Measurements from ENCODE around the gene PTEN.

Gene PTEN

DNA sequence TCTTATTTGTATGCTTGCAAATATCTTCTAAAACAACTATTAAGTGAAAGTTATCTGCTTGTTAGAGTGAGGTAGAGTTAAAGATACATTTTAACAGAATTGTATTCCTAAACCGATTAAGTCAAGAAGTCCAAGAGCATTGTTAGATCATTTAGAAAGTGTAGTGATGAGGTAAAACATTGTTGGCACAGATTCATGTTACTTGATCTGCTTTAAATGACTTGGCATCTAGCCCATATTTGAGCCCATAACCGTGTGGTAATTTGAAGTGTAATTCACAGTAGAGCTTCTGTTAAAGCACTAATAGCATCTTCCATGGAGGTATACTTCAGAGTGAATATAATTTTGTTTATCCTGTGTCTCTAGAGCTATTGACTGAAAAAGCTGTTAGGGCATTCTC lies 62.1 kb downstream of the PTEN start:
- DNase-seq, result peak; percentile 63

DNA sequence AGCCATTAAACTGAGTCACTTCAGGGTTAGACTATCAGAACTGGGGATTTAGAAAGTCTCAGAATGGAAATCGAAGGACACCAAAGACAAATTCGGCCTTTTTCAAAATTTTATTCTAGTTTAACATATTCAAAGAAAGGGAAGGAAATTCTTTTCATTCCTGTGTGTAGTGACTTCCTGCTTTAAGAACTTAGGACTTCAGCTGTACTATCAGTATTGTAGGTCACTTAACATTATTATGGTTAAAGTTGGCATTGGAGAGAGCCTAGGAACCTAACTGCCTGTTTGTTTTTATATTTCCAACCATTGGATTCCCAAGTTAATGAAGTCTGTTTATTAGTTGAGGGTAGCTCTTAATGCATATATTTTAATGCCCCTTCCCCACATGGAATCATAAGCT lies 63.7 kb downstream of the PTEN start:
- no peak for DNase-seq

DNA sequence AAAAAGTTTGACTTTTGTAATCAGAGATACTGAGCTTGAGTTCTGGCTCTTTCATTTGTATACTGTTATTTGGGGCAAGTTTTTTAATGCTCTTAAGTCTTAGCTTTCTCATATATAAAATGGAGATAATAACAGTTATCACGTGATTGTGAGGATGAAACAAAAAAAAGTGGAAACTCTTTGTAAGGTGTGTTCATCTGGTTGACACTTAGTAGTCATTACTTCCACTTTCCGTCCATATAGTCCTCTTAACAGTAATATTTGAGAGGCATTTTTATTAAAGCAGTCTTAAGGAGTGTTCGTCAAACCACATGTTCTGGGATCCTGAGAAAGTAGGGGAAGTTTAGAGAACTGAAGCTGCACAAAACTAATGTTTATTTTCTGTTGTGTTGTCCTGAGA lies 65.6 kb downstream of the PTEN start:
- no peak for DNase-seq

DNA sequence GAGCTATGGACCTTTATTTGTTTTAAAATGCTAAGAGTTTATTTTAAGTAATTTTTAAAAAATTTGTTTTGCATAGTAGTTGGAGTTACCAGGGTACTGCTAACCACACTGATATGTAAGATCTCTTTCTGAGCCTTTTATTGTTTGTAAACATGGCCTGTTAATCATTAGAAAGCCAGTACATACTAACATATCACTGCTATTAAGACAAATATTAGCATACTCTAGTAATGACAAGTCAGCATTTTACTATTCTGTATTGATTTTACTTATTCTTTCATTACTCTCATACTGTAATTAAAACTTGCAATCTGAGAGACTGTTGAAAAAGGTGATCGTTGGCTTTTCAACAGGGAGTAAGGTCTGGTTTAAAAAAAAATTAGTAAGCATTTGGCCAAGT lies 66.7 kb downstream of the PTEN start:
- DNase-seq, result no peak

DNA sequence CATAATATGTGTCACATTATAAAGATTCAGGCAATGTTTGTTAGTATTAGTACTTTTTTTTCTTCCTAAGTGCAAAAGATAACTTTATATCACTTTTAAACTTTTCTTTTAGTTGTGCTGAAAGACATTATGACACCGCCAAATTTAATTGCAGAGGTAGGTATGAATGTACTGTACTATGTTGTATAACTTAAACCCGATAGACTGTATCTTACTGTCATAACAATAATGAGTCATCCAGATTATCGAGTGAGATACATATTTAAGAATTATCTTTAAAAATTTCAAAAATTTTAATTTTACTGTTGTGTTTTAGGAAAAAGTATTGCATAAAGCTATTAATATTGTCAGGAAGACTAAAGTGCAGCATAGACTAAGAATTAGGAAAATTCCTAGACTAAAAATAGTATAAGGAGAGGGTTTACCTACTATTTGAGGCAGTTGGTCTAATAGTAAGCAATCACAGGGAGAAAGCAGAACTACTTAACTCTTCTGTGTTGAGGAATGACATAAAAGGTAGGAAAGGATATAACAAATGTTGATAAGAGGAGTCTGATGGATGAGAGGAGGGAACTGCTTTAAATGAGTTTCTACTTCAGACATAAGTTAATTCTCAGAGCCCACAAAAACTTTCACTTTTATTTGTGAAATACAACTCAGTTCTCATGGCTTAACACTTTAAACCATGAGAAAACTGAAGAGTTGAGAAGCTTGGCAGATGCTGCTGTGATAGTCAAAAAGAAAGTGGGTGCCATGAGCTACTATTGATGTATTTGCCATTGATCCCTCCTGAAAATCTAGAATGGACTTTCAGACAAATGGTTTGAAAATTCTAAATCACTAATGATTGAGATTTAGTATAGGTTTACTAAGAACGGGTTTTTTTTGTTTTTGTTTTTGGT lies 67.8 kb downstream of the PTEN start:
- no peak for DNase-seq

DNA sequence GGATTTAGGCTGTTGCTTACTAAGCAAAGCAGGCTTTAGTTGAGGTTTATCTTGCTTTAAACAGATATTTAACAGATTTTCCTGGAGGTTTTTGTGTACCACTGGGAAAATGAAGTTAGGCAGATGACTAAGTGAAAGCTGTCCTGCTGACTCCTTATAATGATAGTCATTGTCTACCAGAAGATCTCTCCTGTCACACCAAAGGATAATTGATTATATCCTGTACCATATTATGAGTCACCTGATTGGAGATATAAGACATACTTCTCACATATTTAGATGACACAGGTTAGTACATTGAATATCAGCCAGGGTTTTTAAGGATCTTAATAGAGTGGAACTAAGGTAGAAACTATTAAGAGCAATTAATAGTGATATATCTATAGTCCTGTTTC lies 68.4 kb downstream of the PTEN start:
- DNase-seq, result no peak

DNA sequence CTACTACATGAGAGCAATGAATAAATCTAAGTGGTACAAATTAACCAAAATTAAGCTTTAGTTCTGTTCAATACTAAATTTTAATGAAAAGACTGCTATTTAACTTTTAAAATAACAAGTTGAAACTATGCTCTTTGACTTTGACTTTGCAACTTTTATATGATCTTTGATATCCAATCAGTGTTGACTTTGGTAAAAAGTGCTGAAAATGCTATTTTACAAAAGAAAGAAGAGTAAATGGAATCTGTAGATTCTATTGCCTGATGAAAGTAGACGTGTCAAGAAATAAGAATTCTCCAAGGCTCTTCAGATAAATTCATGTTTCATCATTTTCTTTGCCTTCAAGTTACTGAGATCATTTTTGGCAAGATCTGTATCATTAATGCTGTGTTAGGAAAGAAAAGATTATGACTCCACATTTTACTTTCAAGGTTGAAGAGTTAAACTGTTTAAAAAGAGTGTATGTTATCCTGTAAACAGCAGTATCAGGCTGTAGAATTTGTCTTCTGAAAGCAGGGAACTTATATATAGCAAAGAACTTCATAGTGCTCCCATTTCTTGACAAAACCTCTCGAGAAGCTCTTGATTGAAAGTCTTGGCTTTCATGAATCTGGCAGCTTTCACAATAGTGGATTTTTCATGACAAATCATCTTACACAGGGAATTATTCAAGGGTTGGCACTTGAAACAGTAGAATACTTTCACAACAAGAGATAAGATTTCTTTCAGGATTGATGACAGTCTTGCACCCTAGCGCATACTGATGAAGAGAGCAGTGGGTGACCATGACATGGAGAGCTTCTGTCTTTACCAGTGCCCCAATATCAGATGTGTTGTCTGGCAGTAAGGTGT lies 72.1 kb downstream of the PTEN start:
- no peak for DNase-seq

DNA sequence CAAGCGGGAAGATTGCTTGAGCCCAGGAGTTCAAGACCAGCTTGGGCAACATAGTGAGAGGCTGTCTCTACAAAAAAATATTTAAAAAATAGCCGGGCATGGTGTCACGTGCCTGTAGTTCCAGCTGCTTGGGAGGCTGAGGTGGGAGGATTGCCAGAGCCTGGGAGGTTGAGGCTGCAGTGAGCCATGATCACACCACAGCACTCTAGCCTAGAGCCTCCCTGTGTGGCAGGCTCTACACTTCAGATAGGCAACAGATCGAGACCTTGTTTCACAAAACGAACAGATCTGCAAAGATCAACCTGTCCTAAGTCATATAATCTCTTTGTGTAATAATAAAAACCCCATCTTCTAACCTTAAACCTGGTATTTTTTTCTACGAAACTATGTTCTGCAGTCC lies 76.8 kb downstream of the PTEN start:
- no peak for DNase-seq

DNA sequence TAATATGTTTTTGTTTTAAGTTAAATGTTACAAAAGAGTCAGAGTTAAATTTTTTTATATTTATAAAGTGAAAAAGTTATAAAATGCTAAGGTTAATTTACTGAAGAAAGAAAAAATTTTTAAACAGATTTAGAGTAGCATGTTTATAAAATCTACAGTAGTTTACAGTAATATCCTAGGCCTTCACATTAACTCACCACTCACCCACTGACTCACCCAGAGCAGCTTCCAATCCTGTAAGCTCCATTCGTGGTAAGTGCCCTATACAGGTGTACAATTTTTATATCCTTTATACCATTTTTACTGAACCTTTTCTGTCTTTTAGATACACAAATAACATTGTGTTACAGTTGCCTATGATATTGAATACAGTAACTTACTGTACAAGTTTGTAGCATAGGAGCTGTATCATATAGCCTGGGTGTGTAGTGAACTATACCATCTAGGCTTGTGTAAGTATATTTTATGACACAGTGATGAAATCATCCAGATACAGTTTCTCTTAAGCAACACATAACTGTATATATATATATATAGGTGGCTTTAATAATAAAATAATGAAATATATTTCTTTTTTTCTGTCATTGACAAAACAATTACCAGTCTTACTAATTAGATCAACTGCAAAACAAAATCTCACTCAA lies 79.6 kb downstream of the PTEN start:
- DNase-seq, result no peak

DNA sequence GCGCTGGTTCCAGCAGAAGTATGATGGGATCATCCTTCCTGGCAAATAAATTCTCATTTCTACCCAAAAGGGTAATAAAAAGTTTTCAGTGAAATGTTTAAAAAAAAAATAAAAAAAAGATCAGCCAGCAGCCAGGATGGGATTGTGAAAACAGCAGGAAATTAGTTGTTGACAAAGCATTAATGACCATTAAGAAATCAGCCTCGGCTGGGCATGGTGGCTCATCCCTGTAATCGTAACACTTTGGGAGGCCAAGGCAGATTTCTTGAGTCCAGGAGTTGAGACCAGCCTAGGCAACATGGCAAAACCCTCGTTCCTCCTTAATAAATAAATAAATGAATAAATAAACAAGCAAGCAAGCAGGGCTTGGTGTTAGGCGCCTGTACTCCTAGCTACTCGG lies 82.6 kb downstream of the PTEN start:
- DNase-seq, result no peak

DNA sequence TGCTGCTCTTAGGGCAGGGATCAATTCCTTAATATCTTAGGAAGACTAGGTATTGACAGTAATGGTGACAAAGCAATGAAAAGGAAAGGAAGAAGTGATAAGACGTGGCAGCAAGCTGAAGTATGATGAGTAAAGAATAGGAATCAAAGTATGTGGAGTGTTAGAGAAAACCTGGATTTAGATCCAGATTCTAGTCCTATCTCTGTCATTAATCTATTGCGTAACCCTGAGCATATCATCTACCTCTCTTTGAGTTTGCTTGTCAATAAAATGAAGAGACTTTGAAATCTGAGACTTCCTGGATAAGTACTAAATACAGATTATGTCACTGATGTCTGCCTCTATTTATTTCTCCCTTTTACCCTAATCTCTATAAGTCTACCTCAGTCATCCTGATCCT lies 89.2 kb downstream of the PTEN start:
- DNase-seq, result peak; percentile 39

DNA sequence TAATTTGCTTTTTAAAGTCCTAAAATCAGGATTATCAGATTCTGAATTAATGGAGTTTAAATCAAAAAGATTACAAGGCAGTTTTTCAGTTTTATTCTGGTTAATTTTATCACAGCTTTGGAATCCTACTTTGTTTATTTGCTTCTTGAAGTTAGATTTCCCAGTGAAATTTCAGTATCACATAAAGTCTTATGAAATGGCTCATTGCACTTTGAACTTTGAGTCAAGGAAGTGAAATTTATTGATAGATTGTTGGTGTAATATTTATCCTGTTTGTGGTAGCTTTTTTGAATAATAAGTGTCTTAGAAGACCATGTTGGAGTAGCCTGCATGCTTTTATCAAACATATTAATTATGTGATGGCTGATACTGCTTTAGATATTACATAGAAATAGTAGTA lies 92.6 kb downstream of the PTEN start:
- DNase-seq, result no peak

DNA sequence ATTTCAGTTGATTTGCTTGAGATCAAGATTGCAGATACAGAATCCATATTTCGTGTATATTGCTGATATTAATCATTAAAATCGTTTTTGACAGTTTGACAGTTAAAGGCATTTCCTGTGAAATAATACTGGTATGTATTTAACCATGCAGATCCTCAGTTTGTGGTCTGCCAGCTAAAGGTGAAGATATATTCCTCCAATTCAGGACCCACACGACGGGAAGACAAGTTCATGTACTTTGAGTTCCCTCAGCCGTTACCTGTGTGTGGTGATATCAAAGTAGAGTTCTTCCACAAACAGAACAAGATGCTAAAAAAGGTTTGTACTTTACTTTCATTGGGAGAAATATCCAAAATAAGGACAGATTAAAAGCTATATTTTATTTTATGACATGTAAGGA lies 94.3 kb downstream of the PTEN start:
- no peak for DNase-seq

DNA sequence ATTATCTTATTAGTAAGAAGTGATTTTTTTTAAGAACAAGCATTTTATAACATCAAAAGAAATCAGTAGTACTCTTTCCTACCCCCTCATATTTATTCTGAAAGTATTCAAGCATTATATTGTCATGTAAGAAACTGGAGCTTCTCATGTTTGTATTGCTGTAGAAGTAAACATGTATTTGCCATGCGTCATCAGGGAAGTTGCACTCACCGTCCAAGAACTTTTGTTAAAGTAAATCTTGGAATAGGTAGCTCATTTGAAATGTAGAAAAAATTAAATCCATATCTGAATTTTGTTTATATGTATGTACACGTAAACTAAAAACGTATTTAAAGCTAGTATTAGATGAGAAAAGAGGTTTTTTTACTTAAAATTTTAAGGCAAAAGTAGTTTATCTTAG lies 96.8 kb downstream of the PTEN start:
- DNase-seq, result no peak

DNA sequence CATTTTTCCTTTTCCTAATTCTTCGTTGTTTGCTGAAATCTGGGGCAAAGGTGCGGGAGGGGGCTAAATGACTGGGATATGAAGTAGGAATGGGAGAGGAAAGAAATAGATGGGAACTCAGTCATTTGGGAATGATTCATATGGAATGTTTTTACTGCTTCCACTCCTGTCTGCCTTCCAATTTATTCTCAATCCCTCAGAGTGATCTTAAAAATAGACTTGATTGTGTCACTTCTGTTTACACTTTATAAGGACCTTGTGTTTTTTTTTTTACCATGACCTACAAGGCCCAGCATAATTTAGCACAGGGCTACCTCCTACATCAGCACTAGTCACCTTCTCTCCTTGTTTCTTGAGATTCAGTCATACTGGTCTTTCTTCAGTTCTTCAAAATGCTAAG lies 97.9 kb downstream of the PTEN start:
- DNase-seq, result no peak

DNA sequence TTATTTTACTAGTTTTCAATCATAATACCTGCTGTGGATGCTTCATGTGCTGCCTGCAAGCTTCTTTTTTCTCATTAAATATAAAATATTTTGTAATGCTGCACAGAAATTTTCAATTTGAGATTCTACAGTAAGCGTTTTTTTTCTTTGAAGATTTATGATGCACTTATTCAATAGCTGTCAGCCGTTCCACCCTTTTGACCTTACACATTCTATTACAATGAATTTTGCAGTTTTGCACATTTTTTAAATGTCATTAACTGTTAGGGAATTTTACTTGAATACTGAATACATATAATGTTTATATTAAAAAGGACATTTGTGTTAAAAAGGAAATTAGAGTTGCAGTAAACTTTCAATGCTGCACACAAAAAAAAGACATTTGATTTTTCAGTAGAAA lies 103.0 kb downstream of the PTEN start:
- DNase-seq, result no peak

DNA sequence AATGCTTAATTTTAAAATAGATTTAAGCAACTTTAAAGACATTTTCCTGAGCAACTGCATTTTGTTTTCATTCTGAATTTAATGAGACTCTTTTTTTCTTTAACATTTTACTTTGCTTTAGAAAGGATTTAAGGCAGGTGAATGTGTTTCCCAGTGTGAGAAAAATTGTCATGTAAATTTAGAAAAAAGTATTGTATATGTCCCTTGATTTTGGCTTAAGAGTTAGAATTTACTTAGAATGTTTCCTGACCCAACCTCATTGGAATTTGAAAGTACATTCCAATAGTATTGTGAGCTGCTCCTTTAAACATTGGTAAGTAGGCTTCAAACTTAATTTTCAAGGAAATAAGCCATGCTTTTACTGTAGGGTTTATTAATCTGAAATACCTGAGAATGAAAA lies 110.2 kb downstream of the PTEN start:
- no peak for DNase-seq

DNA sequence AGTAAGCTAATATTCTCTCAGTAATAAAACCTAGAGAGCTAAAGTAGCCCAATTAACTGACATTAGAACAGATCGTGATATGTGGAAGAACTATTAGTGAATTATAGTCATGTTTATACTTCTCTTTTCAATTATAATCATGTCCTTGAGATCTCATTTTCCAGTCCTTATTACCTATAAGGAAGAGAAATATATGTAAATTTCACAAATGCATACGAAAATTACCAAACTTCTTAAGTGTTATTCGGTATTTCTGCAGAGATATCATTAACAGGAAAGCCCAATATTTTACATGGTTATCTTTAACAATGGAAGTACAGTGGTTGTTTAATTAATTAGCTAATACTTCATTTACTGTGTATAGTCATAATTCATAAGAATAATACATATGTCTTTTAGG lies 110.7 kb downstream of the PTEN start:
- DNase-seq, result no peak

DNA sequence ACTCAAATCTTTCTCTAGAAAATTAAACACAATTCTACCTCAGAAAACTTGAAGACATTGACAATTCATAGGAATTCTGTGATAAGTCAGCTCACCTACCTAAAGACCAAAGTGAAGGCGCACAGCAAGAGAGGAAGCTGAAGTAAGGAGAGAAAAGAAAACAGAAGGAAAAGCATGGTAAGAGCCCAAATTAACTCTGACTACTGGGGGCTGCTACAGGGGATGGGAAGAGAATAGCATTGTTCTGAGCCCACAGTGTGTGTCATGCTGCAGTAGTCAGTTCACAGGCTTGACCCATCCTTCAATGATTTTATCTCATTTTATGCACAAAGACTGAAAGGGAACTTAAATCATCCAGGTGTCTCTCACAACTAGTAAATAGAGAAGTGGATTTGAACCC lies 111.3 kb downstream of the PTEN start:
- DNase-seq, result no peak

DNA sequence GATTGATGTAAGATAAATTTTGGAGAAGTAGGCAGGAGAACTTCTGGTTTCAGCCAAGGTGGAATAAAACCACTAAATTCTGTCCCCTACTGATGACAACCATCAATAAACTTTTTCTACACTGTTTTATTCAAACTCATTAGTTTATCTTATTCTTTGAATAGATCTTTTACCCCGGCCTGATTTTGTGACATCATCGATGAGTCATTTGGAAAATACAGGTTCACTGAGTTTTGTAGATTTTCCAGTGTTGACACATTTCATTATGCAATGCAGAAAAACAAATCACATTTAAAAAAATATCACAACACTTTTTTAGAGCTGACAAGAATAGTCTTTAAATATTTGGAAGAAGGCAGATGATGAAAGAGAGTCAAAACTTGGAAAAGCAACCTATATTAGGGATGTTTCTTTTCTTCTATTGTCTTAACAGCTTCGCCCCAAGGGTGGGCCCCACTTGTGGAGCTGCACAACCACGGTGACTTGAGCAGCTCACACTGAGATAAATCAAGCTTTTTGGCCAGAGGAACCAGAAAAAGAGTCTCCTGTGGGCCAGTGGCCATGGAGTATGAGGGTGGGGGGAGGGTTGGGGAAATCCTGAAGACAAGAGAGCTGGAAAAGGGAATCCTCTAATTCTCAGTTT lies 112.8 kb downstream of the PTEN start:
- DNase-seq, result no peak

DNA sequence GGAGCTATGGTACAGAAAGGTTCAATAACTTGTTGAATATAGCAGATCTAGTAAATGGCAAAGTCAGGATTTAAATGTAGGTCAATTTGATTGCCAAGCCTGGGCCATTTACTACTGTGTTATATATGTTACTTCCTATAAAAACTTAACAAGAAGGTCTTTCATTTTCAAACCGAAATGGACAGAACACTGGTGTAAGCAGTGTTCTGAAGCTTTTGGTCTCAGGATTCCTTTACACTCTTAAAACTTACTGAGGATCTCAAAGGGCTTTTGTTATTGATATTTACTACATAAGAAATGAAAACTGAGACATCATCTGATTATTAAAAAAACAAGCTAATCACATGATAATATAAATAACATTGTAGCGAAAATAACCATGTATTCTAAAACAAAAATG lies 114.7 kb downstream of the PTEN start:
- no peak for DNase-seq

DNA sequence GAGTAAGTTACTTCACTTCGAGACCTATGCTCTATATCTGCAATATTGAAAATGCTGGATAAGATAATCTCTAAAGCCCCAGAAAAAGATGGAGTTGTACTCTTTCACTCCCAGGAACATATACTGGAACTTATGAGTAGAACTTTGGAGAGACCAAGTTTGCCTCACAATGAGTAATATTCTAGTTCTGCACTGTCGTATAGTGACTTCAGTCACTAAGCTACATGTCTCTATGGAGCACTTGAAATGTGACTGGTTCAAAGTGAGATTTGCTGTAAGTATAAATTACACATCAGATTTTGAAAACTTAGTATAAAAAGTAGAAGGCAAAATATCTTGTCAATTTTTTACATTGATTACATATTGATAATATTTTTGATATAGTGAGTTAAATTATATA lies 116.4 kb downstream of the PTEN start:
- DNase-seq, result no peak

DNA sequence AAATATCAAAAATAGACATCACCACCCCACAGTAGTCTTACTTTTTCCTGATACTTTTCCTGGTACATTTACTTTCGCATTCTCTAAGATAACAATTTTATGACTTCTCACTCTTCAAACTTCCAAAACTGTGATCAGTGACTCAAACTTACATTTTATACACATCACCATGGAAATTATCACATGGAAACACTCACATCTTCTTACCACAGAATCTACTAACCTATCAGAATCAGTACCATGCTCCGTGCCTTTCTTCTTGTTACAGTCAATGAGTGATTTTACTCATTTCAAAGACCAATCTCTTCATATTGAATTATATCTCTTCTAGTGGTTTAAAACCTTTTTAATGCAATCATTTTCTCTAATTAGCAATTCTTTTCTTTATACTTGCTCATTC lies 120.3 kb downstream of the PTEN start:
- no peak for DNase-seq
